Activated naive CD4-positive, alpha-beta T cell treated with anti-CD3 and anti-CD28 coated beads, Interleukin-2, amount 50 U/mL, for 72 hours (primary cell): ENCODE data around the gene PRSS3. TPM values are rescaled to one million over a fixed set of nuclear protein-coding genes. Genes with fewer than 3 reads are reported as not detected.
A peak's percentile ranks its signal among the peaks of the same experiment; 100 is the strongest.
"Not testable (repeated sequence)": the region's sequence is repeated elsewhere in the genome, so short reads cannot be mapped to it uniquely, and the experiment has no call there.

Experiments used
- ATAC-seq, 2 donors: fragments of 150-1000 bp; cut with Tn5 transposase; 2 replicates each; pipeline ENCODE4 v1.10.0; 2021; ENCODE audit warnings: mild to moderate bottlenecking in 2 of 2, moderate library complexity in 2 of 2
- DNase-seq, 2 donors: peaks; one replicate each; pipeline ENCODE4 v3.0.0; 2021 to 2022; ENCODE audit warnings: low spot score in 2 of 2
- H3K27ac Mint-ChIP-seq, 2 donors: one replicate each; pipeline ENCODE4 v1.8.0; 2022; ENCODE audit warnings: mild to moderate bottlenecking in 2 of 2, mixed read lengths in 2 of 2
- H3K36me3 Mint-ChIP-seq, 2 donors: one replicate each; pipeline ENCODE4 v1.8.0; 2022; ENCODE audit warnings: mixed read lengths in 2 of 2
- H3K9me3 Mint-ChIP-seq, 2 donors: one replicate each; pipeline ENCODE4 v1.8.0; 2022; ENCODE audit warnings: mixed read lengths in 2 of 2
- total RNA-seq, 2 donors: library from RNA; stranded (reverse); gene quantifications; one replicate each; pipeline ENCODE4 v1.2.3, GENCODE V29; 2022

Gene PRSS3
- total RNA-seq, 2 donors from 2014 or later, result not detected

DNA sequence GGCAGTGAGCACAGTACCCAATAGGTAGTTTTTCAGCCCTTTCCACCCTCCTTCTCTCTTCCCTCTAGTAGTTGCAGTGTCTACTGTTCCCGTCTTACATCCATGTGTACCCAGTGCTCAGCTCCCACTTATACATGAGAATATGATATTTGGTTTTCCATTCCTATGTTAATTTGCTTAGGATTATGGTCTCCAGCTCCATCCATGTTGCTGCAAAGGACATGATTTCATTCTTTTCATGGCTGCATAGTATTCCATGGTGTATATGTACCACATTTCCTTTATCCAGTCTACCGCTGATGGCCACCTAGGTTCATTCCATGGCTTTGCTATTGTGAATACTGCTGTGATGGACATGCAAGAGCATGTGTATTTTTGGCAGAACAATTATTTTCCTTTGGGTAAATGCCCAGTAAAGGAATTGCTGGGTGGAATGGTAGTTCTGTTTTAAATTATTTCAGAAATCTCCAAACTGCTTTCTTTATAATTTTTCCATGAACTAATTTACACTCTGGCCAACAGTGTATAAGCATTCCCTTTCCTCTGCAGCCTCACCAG is 6.7 kb downstream of the PRSS3 start:
- not testable (repeated sequence) for ATAC-seq, H3K27ac Mint-ChIP-seq, DNase-seq, H3K9me3 Mint-ChIP-seq, H3K36me3 Mint-ChIP-seq

DNA sequence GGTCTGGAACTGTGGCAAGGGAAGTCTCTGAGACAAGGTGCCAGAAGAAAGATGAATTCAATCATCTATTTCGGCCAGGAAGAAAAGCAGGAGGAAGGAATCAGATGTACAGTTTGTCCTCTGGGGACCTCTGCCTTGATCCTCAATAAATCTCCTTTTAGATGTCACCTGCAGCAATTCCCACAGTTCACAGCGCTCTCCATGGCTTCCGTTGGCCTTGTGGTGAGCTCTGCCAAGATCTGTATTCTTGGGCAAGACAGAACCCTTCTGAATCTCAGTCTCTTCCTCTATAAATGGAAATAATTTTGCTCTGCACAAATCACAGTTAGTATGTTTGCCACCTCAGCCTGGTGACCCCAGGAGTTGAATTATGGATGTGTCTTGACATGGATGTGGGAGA is 8.8 kb downstream of the PRSS3 start:
- not testable (repeated sequence) for H3K9me3 Mint-ChIP-seq, H3K36me3 Mint-ChIP-seq, ATAC-seq, DNase-seq, H3K27ac Mint-ChIP-seq

DNA sequence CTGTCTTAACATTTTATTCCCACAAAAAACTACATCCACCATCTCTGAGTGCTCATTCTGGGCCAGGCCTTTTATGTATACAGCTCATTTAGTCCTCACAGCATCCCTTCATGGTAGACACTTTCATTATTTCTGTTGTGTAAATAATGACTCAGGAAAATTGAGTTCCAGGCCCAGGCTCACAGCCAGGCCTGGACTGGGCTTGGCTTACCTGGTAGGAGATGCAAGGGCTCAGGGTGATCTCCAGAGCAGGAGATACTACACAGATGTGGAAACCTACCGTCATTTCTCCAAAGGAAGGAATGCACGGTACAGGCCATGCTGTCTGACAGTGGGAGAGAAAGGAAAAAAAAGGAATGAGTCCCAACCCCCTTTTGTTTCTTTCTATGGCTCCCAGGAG is 11.8 kb downstream of the PRSS3 start:
- DNase-seq, ATAC-seq, H3K27ac Mint-ChIP-seq, H3K36me3 Mint-ChIP-seq, H3K9me3 Mint-ChIP-seq: not testable (repeated sequence)

DNA sequence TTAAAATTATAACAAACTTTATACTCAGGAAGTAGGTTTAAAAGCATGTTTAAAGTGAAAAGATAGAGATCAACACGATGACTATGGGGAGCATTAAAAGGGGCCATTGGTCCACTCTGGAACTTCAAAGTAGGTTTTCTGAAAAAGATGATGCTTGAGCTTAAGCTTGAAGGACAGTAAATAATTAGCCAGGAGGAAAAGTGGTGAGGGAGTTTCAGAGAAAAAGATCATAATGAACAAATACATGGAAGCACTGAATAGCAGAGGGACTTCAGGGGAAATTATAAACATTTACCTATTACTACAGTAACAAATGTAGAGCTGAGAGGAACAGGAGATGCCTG is 13.6 kb downstream of the PRSS3 start:
- H3K27ac Mint-ChIP-seq, ATAC-seq, H3K36me3 Mint-ChIP-seq: not testable (repeated sequence)

DNA sequence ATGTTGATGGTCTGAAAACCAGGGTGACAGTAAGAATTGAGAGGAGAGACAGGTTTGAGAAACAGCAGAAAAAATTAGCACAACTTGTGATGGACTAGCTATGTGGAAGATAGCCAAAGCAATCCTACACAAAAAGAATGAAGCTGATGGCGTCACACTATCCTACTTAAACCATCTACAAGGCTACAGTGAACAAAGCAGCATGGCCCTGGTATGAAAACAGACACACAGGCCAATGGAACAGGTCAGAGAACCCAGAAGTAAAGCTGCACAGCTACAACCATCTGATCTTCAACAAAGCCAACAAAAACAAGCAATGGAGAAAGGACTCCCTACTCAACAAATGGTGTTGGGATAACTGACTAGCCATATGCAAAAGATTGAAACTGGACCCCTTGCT is 14.1 kb downstream of the PRSS3 start:
- no peak for ATAC-seq
- Mint-ChIP-seq H3K36me3 (no peaks in the 10 kb centered on the region), H3K9me3 (no peaks in the 10 kb centered on the region), H3K27ac (no peak overlapping the region)
- DNase-seq, result no peak

More for the DNA sequence above, 13.6 kb downstream of the PRSS3 start:
- not testable (repeated sequence) for DNase-seq, H3K9me3 Mint-ChIP-seq

DNA sequence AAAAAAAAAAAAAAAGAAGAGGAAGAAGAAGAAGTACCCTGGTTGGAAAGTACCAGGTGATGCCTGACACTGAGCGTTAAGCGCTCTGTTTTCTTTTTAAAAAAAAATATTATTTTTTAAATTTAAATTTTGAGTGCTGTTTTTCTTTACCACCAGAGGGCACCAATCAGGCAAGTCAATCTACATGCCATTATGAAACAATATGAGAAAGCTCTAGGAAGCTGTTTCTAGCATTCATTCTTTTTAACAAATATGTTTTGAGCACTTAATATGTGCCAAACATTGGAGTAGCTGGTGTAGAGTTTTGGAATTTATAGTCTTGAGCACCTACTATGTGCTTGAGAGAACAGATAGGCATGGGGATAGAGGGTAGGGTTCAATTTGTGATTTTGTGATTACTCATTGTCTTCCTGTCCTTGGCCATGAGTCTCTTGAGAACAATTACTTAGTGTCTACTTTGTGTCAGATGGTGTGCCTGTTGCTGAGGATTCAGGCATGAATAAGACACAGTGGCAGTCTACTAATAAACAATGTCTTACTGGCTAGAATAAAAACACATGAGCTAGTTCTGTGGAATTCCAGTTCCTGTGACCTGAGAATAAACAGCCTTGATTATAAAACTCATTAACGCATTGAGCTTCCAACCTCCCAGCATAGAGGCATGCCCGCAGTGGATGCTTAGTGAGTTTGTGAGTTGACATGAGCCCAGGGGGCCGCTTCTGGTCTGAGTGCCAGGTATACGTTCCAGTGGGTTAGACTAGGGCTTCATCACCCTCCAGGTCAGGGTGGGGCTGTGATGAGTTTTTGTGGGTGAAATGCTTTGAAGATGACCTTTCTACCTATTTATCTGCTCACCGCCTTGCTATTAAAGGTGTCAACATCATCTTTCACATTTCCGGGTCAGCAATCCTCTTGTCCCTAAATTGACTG is 18.6 kb downstream of the PRSS3 start:
- DNase-seq (no peak), ATAC-seq (peak in 1 of 2 donors; percentile 17)

DNA sequence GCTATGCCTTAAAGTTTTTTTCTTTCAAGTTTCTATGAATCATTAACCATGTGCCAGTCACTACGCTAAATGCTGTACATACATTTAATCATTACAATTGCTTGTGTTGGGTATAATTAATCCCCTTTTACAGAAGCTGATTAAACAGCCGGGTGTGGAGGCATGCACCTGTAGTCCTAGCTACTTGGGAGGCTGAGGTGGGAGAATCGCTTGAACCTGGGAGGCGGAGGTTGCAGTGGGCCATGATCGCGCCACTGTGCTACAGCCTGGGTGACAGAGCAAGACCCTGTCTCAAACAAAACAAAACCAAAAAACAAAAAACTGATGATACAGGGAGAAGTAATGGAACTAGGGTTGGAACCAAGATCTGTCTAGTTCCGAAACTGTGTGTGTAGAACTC is 20.4 kb downstream of the PRSS3 start:
- H3K36me3 Mint-ChIP-seq, result peaks cover 9 to 16% of the 10 kb centered on the region in 2 donors
- H3K9me3 Mint-ChIP-seq, result no peaks in the 10 kb centered on the region
- H3K27ac Mint-ChIP-seq, result peak overlapping the region in 1 of 2 donors; percentile 94
- DNase-seq, result no peak
- ATAC-seq, result no peak

More for the DNA sequence above, 18.6 kb downstream of the PRSS3 start:
- Mint-ChIP-seq H3K36me3 (peaks cover 8% of the 10 kb centered on the region in 2 donors), H3K27ac (peak overlapping the region in 1 of 2 donors; percentile 94), H3K9me3 (no peaks in the 10 kb centered on the region)

DNA sequence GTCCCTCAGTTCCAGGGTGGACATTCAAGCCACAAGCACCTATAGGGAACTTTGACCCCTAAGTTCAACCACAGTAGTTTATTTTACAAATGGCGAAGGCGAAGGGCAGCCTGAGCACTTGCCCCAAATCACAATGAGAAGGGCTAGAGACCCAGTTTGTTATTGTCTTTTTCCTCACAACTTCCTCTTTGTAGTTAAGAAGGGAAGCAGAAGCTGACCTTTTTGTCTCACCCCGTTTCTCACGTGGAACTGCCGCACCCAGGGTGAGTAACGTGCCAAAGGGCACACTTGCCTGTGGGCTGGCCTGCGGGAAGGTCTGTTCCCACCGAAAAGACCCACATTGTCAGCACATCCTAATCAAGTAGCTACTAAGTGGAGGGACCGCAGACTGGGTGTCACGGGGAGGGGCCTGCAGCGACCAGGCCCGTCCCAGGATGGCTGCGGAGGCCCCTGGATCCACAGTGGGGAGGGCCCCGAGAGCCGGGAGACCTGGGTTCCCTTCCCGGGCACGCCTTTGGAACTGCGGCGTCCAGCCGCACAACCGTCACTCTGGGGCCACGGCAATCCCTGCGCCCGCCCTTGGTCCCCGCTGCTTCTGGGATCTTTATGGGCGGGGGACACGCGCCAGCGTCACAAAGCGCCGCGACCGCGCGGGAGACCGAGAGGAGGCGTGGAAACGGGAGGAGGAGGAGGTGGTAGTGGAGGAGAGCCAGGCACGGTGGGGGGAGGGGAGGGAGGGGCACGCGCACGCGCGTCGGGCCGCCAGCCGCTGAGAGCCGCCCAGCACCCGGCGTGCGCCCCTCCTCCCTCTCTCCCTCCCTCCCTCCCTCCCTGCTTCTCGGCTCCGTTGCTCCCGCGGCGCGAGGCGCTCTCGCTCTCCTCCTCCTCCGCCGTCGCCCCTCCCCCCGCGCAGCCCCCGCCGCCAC is 21.2 kb downstream of the PRSS3 start, which contains the start of gene UBE2R2:
Gene UBE2R2, plus strand, starts transcription at position 834 of the 926 bp plus-strand sequence. CDS start 598 bp downstream, outside the sequence.
- peak; percentile 84 to 93 for DNase-seq
- peak; percentile 80 to 87 for ATAC-seq
- Mint-ChIP-seq H3K27ac (peak within 1 kb of the TSS; percentile 84 to 98), H3K9me3 (no peaks in the 10 kb centered on the region), H3K36me3 (peaks cover 9 to 16% of the 10 kb centered on the region in 2 donors)

DNA sequence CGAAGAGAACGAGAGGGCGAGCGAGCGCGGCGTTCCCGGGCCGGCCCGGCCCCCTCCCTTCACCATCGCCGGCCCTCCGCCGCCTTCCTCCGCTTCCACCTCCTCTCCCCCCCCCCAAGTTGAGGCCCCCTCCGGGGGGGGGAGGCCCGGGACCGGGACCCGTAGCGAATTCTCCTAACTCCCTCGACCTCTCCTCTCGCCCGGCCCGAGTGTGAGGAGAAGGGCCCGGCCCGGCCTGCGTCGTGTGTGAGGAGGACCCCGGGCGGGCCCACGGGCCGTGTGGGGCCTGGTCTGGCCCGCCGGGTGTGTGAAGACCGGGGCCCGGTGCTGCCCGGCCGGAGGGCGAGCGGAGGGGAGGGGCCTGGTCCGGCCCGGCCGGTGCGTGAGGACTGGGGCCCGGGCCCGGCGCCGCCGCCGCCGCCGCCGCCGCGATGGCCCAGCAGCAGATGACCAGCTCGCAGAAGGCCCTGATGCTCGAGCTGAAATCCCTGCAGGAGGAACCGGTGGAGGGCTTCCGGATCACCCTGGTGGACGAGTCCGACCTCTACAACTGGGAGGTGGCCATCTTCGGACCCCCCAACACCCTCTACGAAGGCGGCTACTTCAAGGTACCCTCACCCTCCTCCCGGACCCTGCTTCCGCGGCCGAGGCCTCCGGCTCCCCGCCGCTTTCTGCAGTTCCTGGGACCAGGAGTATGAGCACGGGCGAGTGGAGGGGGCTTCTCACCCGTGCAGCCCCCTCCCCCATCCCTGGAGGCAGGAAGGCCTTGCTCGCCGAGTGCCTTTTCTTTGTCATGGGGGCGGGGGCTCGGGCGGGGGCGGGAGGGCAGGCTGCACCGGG is 22.2 kb downstream of the PRSS3 start:
- Mint-ChIP-seq H3K9me3 (no peaks in the 10 kb centered on the region), H3K36me3 (peaks cover 9 to 16% of the 10 kb centered on the region in 2 donors), H3K27ac (peak overlapping the region; percentile 68 to 98)
- ATAC-seq (peak; percentile 7 to 31), DNase-seq (peak; percentile 57 to 66)

DNA sequence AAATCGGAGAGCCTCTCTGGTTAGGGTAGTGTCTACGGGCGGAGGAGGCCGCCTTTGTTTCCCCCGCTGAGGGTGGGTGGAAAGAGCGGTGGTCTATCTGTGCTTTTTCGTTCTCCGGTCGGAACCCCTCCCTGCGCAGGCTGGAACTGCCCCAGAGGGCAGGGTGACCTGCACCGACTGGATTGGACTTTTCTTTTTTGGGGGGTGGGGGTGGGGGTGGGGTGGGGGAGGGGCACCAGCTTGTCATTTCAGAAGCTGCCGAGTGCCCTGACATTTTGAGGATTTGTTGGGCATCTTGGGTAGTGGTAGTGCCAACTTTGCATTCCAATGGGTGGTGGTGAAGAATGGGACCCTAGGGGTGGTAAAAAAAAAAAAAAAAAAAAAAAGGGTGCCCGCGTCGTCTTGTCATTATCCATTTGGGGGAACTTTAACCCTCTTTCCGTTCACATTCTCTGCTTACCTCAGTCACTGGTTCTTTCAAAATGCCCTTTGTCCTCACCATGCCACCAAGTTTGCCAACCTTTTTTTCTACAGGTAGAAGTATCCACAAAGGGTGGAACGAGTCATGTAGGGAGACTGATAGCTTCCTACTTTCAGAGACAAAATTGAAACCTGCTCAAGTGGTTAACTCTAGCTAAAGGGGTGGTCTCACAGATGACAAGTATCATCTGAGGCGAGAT is 22.9 kb downstream of the PRSS3 start:
- Mint-ChIP-seq H3K36me3 (peaks cover 9 to 16% of the 10 kb centered on the region in 2 donors), H3K27ac (peak overlapping the region; percentile 95 to 98), H3K9me3 (no peaks in the 10 kb centered on the region)
- DNase-seq, result peak in 1 of 2 donors; percentile 11
- peak in 1 of 2 donors; percentile 23 for ATAC-seq

DNA sequence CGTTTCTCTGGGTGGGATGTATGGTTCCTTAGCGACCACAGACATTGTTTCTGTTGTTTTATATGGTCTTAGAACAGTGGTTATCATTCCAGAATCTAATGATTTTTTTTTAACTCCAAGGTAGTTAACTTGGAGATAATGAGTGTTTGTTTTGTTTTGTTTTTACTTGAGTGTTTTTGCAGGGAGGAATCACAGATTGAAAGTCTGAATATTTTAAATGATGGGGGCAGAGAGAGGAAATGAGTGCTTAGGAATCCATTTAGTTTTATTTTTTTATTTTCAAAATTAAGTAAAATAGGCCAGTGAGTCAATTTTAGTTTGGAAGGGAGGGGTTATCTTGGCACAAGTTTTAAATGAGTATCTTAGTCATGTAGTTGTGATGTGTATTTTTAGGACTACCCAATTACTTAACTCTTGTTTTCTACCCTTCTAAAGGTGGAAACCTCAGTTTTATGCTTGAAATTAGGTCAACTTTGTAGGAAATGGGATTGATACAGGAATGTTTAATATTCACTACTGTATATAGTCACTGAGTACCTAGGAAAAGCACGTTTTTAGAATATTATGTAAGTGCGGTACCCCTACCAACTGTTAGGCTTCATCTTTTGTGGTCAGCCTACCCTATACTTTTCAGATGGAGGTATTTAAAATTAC is 23.6 kb downstream of the PRSS3 start:
- H3K36me3 Mint-ChIP-seq, result peaks cover 9 to 16% of the 10 kb centered on the region in 2 donors

DNA sequence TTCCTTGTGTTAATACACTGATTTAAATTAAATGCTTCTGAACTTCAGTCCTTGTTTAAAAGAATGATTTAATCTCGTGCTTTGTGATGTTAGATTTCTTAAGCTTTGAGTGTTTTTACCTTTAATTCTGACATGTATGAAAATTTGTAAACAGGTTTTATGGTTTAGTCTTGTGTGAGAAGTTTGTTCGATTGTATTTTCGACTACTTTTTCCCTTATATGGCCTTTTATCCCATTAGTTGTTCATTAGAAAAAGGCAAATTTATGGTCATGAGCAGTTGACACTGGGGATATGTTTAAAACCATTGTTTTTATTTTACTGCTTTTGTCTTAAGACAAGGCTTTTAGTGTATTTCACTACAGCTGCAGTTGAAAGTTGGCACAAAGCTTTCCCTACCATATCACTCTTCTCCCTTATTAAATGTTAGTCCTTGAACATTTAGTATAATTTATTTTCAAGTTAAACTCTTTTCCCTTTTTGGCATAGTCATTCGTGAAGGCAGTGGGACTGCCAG is 24.9 kb downstream of the PRSS3 start:
- no peak for DNase-seq
- Mint-ChIP-seq H3K36me3 (peaks cover 9 to 18% of the 10 kb centered on the region in 2 donors), H3K9me3 (no peaks in the 10 kb centered on the region), H3K27ac (peak overlapping the region in 1 of 2 donors; percentile 20)
- no peak for ATAC-seq

More for the DNA sequence above, 23.6 kb downstream of the PRSS3 start:
- ATAC-seq, result no peak
- Mint-ChIP-seq H3K27ac (peak overlapping the region; percentile 95 to 98), H3K9me3 (no peaks in the 10 kb centered on the region)
- DNase-seq, result no peak

DNA sequence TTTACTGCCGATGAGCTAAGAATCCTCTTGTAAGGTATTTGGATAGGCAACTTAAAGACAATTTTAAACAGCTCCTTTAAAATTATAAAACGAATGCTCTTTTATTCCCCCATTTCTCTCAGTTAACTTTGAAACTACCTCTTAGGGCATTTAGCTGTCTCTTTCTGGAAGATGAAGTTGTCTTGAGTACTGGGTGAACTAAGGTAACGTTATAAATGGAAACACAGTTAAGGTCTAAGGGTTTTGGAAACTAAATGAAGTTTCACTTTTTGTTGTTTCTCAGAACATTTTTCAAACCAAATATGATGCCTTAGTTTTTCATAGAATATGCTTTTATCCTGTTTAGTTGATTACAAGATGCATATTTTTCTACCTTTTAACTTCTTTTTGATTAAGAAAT is 28.4 kb downstream of the PRSS3 start:
- Mint-ChIP-seq H3K9me3 (no peaks in the 10 kb centered on the region), H3K36me3 (peaks cover 3 to 14% of the 10 kb centered on the region in 2 donors), H3K27ac (no peak overlapping the region)
- ATAC-seq, result no peak
- no peak for DNase-seq

DNA sequence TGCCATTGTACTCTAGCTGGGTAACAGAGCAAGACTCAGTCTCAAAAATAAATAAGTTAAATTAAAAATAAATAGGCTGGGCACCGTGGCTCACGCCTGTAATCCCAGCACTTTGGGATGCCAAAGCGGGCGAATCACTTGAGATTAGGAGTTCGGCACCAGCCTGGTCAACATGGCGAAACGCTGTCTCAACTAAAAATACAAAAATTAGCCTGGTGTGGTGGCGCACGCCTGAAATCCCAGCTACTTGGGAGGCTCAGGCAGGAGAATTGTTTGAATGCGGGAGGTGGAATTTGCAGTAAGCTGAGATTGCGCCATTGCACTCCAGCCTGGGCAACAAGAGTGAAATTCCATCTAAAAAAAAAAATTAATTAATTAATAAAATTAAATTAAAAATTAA is 31.9 kb downstream of the PRSS3 start:
- H3K27ac Mint-ChIP-seq, ATAC-seq, DNase-seq, H3K9me3 Mint-ChIP-seq, H3K36me3 Mint-ChIP-seq: not testable (repeated sequence)
